HG03521 (cell line): ENCODE measurements around the gene LTBP2.

Experiments
- ATAC-seq: cut with Tn5 transposase; IDR thresholded peaks from one replicate; pipeline ENCODE4 v1.9.1; 2021; ENCODE audit warnings: mild to moderate bottlenecking, moderate library complexity; ENCODE audit not compliant: unreplicated experiment

Gene LTBP2

DNA sequence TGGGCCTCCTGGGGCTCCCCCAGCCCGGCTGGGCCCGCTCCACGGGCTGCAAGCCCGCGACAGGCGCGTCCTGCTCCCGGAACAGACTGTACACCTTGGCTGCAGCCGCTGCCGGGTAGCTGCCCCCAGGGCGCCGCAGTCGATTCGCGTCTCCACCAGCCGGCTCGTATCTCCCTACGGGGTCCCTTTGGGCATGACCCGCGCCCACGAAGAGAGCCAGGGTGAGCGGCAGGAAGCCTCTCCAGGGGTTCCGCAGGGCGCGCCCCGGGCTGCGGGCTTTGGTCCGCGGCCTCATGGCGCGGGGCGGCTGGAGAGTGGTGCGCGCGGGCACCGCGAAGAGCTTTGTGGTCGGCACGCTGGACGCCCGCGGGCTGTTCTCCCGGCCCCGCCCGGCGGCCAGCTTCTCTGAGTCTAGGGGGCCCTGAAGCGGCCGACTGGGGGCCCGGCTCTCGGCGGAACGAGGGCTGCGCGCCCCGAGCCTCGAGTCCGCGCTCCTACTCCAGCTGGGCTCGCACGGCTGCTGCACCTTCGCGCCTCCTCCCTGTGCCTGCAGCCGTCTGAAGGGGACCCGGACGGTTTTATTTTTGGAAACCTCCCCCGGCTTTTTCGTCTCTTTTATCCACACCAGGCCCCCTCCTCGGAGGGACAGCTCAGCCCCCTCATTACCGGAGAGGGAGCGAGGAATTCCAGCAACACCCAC is at the start of gene LTBP2:
Gene LTBP2, minus strand, starts transcription at position 588 of the 700 bp plus-strand sequence. Its CDS starts 293 bp downstream, at position 295.
- ATAC-seq, result no peak

- ATAC-seq, result no peak
Measured at GRCh38 chr14:74660863-74661262, 48.8 kb upstream of the LTBP2 start.

- ATAC-seq, result no peak
Measured at GRCh38 chr14:74660167-74660566, 48.1 kb upstream of the LTBP2 start.

DNA sequence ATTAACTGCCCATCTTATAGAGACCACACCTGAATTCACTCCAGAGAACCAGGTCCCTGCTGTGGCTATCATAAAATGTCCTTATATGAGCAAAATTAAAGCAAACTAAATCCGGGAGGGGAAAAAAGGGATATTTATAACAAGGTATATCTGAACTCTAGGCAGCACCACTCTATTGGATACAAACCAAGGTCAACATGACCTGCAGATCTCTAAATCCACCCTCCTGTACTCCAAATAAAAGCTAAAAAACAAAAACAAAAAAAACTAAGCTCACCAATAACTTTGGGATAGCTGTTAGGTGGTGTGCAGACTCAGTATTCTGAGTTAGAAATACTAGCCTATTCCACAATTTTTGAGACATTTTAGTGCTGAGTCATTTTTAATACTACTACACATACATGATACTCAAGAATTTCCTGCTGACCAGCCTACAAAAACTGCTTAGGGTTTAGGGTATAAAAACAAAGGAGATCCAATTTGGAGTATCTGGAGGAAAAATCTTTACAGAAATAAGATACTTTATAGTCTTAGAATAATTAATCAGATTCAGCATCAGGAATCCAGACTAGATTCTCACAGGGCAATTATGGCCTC is 46.6 kb upstream of the LTBP2 start:
- no peak for ATAC-seq

GRCh38 chr14:74656964-74657363 is 44.9 kb upstream of the LTBP2 start:
- ATAC-seq, result no peak

GRCh38 chr14:74655599-74656395 is 43.8 kb upstream of the LTBP2 start:
- ATAC-seq, result no peak

- no peak for ATAC-seq
Measured at GRCh38 chr14:74654931-74655330, 42.9 kb upstream of the LTBP2 start.

- ATAC-seq, result no peak
Measured at GRCh38 chr14:74653386-74654138, 41.5 kb upstream of the LTBP2 start.

DNA sequence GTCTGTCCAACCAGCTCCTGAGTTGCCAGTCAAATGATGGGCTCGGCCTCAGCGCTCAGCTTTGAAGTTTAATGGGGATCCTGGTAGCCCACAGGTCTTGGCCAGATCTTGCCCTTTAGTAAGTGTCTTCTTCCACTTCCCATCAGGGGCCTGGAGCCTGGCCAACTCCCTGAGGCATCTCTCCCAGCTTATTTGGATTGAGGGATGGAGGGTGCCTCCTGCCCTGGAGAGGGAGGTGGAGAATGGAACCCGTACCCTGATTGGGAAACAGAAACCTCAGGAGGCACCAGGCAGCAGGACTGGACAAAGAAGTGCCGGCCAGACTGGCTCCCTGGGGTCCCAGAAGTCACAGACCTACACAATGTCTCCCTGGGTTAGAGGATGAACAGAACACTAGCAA is 40.5 kb upstream of the LTBP2 start:
- ATAC-seq, result no peak

- no peak for ATAC-seq
Measured at GRCh38 chr14:74650927-74651686, 39.1 kb upstream of the LTBP2 start.

- ATAC-seq, result no peak
Measured at GRCh38 chr14:74649673-74650072, 37.6 kb upstream of the LTBP2 start.

- ATAC-seq, result no peak
Measured at GRCh38 chr14:74649167-74649566, 37.1 kb upstream of the LTBP2 start.

DNA sequence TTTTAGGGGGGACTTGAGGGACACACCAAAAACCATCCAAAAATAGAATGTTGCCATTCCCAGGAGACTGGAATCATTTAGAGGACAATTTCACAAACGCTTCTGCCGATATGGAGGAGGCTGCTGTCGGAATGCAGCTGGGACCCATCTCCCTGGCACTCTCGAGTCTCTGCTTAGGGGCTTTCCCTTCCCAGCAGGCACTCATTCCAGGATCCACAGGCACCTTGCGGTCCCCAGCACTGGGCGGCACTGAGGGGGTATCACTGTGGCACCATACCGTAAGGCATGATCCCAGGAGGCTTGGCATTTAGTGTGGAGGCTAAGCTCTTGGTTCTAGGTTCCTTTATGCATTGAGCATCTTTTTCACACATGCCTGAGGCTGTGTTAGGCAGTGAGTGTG is 36.6 kb upstream of the LTBP2 start:
- ATAC-seq, result no peak

DNA sequence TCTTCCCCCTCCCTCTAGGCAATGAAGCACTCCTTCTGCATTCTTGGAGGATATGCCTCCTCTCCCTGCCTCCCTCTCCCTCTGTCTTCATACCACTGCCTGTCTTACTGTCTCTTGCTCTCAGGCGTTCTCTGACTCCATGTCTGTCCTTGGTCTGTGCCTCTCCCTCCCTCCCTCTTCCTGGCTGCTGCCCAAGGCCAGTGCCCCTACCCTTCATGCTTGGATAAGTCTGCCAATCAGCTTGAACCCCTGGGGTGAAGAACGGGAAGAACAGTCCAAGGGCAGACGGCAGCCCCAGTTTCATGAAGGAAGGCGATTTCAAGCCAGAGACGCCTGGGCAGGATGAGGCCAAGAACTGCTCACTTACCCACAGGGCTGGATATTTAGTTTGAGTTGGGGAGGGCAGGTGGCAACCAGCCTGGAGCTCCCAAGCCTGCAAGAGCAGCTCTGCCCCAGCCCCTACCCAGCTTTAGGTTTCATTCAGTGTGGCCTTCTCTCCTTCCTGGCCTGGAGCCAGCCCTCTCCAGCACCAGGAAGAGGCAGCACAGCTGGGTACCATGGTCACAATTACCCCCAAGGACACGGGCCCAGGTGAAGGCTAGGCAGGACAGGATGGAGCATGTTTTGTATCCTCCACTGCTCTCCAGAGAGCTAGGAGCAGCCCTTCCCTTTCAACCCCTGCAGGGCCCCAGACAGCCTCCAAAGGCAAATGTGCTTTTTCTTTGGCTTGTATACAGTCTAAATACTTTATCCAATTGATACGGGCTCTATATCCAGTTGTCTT is 35.8 kb upstream of the LTBP2 start:
- ATAC-seq, result no peak

- no peak for ATAC-seq
Measured at GRCh38 chr14:74647061-74647677, 35.1 kb upstream of the LTBP2 start.

GRCh38 chr14:74645756-74646470 is 33.9 kb upstream of the LTBP2 start:
- ATAC-seq, result no peak

GRCh38 chr14:74645244-74645643 is 33.2 kb upstream of the LTBP2 start:
- no peak for ATAC-seq

GRCh38 chr14:74641601-74642391 is 29.8 kb upstream of the LTBP2 start:
- ATAC-seq, result no peak
